NCI-H1048 (cell line): ENCODE results near the gene CASP10.
A peak's percentile ranks its signal among the peaks of the same experiment; 100 is the strongest.

Experiments
- DNase-seq: peaks from one replicate; lab custom pipeline; 2025; lab: John Stamatoyannopoulos, UW

The CASP10 gene

DNA sequence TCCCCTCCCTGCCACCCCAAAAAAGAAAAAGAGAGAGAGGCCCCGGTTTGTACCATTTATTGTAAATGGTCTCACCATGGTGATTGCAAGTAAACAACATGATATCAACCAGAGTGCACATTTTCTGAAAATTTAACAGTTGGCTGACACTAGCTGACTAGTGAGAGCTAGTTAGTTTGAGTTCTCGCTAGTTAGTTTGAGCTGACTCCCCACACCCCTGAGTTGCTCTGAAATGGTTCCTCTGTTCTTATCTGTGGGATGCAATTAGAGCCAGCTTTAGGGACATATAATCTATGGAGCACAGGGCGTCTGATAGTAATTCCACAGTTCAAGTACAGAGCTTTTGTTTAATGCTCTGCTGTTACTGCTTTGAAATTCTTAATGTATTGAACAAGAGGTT is 13.1 kb downstream of the CASP10 start:
- DNase-seq: no peak

DNA sequence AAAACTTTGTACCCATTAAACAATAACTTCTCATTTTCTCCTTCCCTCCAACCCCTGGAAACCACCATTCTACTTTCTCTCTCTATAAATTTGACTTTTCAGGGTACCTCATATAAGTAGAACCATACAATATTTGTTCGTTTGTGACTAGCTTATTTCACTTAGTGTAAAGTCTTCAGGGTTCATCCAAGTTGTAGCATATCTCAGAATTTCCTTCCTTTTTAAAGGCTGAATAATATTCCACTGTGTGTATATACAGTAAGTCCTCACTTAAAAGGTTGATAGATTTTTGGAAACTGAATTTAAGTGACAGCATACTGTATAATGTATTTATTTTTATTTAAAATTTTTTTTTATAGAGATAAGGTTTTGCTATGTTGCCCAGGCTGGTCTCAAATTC is 13.9 kb downstream of the CASP10 start:
- DNase-seq: no peak

DNA sequence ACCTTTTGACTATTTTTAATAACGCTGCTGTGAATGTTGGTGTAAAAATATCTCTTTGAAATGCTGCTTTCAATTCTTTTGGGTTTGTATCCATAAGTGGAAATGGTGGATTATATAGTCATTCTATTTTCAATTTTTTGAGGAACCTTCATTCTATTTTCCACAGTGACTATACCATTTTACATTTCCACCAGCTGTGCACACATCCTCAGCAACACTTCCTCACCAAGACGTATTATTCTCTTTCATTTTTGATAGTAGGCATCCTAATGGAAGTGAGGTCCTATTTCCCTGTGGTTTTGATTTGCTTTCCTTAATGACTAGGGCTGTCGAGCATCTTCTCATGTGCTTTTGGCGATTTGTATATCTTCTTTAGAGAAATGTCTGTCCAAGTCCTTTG is 14.8 kb downstream of the CASP10 start:
- no peak for DNase-seq

DNA sequence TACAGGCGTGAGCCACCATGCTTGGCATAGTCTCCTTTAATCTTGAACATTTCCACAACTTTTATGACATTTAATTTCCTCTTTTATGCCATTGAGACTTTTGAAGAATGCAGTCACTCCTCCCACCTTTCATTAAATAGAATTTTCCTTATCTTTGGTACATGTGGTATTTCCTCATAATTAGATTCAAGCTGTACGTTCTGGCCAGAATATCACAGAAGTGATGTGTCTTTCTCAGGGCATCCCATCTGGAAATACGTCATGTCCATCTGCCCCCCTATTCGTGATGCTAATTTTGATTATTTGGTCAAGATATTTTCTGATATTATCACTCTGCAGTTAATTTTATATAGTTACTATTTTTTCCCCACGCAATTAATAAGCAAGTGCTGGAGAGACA is 16.9 kb downstream of the CASP10 start:
- DNase-seq: no peak

DNA sequence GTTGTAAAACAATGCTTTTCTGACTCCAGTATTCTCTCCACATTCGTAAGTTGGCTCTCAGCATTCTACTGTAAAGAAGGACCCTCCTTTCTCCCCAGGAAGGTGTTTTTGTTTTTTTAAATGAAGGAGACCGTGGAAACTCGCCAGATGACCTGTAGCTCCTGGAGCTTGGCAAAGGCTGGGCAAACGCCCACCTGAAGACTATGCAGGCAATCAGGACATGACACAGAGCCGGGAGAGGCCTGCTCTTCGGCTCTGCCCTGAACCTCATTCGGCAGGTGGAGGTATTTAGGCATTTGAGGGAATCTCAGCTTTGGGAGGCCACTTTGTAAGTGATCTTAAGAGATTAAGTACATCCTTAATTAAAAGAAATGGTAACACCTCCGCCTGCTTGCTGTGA is 17.4 kb downstream of the CASP10 start:
- DNase-seq: no peak

DNA sequence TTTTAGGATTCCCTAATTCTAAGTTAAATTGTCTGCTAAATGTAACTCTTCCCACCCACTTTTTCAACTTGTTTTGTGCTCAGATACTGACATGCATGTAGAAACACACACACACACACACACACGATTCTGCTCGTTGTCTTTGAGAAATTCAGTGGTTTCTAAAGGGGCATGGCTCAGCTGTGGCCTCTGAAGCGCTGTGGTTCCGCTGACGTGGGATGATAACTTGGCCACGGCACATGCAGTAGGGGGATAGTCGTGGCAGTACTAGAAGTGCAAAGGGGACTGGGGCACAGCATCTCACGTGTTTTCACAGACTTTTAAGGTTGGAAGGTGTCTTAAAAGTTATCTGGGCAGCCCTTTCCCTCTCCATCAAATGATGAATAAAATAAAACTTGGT is 18.4 kb downstream of the CASP10 start:
- DNase-seq: no peak

DNA sequence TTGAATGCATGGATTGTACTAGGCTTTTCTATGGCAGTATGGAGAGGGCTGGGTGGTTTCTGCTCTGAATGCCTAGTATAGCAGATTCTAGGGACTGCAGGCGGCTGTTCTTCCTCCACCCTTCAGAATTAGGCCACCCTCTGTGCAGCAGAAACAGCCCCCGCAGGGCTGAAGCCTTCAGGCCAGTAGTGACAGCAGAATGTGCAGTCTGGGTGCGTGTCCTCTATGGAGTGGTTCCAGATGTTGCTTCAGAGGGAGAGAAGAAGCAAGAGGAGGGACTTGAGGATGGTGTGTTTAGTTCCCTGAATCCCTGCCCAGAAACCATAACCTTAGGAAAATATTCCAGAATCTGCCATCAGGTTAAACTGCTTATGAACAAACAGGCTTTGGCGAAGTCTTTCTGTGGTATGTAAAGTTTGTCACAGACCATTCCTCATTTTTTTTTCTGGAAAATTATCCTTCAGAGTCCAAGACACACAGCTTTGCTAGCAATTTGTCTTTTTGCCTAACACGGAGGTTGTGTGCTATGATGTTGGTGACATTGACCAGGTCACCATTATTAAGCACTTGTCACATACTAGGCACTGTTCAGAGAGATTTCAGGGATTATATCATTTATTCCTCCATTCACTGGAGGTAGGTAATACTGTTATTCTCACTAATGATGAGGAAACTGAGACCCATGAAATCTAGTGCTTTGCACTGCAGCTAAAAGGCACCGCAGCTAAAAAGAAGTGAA is 21.1 kb downstream of the CASP10 start:
- no peak for DNase-seq

DNA sequence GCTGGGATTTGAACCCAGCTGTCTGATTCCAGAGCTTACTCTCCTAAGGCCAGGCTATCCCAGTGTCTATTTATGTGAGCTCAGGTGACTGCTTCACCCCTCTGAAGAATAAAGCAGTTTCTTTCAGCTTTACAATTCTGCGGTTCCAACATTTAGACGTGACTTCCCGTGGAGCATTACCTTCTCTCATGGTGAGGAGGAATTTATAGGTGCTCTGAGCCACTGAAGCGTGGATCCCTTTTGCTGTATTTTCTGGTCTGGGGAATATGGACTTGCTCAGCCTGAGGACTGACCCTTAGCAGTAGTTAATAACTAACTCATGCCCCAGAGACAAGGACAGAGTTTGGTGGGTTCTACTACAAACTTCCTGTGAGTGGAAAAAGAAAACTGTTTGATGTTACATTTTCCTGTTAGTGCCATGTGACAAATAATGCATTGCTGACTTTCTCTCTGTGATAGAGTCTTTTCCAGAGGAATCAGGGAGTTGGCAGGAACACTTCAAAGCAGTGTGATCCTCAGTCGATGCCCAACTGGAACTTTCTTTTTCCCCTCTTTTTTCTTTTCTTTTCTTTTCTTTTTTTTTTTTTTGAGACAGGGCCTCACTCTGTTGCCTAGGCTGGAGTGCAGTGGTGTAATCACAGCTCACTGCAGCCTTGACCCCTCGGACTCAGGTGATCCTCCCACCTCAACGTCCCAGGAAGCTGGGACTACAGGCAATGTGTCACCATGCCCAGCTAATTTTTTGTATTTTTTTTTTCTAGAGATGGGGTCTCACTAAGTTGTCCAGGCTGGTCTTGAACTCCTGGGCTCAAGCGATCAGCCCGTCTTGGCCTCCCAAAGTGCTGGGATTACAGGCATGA is 21.9 kb downstream of the CASP10 start:
- no peak for DNase-seq

DNA sequence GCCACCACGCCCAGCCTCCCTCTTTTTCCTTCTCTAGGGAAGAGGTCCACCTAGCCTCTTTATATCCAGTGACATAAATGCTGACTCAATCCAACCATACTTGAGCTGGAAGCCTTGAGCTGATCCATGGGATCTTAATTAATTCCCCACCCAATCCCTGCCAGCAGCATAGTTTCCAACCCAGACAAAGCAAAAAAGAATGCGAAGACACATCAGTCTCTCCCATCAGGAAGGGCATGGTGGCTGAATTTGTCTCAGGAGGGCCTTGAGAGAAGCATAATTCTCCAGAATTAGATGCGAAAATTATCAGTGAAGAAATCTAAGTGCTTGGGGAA is 22.5 kb downstream of the CASP10 start:
- no peak for DNase-seq

DNA sequence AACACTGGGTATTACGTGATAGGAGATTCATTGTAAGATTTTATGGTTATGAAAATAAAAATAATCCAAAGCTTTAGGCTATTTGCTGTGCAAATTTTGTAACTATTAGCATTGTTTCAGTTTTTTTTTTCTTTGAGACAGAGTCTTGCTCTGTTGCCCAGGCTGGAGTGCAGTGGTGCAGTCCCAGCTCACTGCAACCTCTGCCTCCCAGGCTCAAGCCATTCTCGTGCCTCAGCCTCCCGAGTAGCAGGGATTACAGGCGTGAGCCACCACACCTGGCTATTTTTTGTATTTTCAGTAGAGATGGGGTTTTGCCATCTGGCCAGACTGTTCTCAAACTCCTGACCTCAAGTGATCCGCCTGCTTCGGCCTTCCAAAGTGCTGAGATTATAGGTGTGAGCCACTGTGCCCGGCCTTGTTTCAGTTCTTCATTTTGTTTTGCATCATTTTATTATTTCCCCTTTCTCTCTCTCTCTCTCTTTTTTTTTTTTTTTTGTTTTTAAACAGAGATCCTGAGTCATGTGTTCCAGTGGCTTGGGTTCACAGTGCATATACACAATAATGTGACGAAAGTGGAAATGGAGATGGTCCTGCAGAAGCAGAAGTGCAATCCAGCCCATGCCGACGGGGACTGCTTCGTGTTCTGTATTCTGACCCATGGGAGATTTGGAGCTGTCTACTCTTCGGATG is 25.8 kb downstream of the CASP10 start:
- DNase-seq: no peak

DNA sequence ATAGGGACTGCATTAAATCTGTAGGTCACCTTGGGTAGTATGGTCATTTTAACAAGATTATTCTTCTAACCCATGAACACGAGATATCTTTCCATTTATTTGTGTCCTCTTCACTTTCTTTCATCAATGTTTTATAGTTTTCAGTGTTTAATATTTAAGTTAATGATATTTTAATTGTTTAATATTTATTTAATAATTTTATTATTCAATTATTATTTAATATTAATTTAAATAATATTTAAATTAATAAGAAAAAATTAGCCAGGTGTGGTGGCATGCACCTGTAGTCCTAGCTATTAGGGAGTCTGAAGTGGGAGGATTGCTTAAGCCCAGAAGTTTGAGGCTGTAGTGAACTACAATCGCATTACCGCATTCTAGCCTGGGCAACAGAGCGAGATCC is 33.0 kb downstream of the CASP10 start:
- DNase-seq: no peak

DNA sequence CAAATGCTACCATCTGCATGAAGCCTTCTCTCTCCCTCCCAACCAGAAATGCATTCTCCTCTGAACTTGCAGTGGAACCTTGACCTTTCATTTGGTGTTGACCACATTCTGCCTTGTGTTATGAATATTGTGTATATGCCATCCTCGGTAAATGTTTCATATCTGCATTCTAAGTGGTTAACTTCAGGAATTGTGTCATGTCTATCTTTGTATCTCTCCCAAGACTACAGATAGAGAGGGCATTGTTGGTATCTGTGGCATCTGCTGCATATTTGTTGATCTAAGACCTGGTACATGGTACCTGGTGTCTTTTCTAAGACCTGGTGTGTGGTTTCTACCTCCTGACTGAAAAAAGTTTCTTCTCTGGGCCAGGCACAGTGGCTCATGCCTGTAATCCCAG is 34.0 kb downstream of the CASP10 start:
- no peak for DNase-seq

DNA sequence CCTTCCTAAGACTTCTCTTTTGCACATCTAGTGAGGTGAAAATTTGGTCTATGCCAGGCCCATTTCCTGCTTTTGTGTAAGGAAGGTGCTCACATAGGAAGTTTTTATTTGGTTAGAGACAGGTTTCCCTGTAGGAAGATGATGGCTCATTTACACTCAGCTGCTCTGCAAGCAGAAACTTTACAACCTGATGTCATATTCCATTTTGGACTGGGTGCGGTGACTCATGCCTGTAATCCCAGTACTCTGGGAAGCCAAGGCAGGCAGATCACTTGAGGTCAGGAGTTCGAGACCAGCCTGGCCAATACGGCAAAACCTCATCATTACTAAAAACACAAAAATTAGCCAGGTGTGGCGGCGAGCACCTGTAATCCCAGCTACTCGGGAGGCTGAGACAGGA is 35.8 kb downstream of the CASP10 start:
- DNase-seq: no peak

DNA sequence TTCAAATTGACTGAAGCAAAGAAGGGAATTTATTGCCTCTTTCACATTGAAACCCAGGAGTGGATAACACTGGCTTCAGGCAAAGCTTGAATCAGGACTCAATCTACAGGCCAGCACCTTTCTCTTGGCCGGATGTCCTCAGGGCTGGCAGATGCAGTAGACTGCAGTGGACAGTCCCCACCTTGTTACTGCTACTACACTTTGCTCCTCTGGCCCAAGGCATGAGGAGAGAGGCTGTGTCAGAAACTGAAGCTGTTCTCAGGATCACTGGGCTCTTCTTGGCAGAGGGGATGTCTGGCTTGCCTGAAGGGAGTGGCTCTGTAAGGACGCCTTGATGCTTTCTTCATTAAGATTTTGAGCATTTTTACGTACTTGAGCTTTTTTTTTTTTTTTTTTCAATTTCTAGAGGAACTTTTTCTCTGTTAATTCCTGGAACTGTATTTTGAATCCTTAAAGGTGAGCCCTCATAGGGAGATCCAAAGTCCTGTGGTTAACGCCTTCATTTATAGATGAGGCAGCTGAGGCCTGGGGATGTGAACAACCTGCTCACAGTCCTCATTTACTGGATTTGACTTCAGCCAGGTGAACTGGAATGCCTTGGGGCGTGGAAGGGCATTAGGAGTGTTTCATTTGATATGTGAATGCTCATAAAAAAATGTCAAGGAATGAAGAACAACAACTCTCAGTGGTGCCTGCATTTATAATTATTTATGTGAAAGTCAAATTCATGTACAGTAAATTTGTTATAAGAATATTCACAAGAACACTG is 36.6 kb downstream of the CASP10 start:
- no peak for DNase-seq

DNA sequence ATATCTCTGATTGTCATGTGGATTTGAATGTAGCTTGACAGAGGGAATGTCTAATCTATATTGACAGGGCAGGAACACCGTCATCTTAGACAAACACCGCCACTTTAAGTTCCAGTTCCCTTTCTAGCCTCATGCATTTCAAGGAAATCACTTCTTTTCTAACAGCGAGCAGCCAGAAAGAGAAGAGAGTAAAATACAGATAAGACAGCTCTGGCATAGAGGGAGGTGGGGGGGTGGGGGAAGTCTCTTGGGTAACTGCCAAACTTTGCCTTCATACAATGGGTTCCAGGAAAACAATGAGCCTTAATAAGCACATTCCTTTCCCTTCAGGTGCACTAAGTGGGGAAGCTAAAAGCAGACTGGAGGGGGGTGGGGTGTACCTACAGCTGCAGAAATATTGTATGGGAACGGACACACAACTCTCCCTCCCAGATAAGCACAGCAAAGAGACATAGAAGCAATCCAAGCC is 37.2 kb downstream of the CASP10 start:
- DNase-seq: no peak

DNA sequence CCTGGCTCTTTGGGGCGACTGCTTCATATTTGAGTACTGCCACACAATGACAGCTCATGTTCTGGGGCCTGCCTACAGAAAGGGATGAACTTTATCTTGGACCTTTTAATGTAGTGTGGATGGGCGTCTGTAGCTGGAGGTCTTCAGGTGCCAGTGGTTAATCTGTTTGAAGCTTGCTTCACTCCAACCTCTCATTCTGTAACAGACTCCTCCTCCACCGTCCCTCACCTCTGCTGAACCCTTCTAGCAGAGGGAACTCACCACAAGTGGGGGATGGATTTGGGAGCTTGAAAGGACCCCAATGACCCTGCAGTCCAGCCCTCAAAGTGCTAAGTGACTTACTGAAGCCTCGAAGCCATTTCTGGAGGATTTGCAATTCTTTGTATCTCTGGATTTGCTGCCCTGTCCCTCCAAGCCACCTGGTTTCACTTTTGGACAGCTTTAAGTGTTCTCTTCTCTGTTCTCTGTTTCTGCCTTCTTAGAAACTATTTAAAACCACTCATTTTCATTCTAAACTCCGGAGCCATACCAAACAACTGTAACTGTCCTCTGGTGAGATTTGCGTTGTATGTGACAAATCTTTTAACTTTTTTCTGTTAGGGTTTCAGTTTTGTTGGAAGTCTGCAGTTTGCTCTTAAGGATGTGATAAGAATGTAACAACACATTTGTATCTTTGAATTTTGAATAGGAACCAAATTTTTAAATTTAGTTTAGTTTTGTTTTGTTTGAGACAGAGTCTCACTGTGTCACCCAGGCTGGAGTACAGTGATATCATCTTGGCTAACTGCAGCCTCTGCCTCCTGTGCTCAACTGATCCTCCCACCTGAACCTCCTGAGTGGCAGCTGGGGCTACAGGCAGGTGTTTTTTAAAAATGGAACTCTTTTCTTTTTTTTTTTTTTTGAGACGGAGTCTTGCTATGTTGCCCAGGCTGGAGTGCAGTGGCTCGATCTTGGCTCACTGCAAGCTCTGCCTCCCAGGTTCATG is 40.4 kb downstream of the CASP10 start:
- no peak for DNase-seq

DNA sequence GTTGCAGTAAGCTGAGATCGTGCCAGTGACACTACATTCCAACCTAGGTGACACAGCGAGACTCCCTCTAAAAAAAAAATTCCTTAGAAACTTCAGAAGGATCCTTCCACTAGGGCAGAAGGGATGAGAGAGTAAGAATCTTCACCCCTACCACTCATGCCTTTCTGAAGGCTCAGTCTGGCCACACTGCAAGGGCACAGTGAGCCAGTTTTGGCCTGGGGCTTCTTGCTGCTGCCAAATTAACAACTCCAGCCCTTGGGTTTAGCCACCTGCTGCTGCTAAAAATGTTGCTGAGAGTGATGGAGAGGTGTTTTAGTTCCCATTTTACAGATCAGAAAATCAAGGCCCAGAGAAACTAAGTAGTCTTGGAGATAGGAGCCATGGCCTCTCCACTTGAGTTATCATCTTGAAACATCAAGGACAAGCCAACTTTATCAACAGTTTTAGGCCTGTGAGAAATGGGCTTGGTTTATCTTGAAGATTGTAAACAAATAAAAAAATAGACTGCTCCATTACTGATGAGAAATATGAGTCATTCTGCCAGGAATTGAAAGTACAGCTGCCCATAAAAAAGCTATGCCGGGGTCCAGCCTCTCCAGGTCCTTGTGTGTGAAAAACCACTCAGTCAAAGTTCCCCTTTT is 45.5 kb downstream of the CASP10 start:
- no peak for DNase-seq

DNA sequence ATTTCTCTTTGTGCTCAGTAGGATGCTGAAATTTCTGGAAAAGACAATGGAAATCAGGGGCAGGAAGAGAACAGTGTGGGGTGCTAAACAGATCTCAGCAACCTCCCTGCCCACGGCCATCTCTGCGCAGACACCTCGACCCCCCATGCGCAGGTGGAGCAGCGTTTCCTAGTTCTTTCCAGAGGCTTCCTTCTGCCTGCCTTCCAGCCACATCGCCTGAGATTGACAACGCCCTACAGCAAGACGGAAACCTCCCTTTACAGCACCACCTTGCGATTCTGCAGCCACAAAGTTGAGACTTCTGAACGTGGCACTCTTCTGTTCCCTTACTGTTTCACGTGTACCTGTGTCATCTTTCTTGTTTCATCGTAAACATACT is 46.0 kb downstream of the CASP10 start:
- no peak for DNase-seq

DNA sequence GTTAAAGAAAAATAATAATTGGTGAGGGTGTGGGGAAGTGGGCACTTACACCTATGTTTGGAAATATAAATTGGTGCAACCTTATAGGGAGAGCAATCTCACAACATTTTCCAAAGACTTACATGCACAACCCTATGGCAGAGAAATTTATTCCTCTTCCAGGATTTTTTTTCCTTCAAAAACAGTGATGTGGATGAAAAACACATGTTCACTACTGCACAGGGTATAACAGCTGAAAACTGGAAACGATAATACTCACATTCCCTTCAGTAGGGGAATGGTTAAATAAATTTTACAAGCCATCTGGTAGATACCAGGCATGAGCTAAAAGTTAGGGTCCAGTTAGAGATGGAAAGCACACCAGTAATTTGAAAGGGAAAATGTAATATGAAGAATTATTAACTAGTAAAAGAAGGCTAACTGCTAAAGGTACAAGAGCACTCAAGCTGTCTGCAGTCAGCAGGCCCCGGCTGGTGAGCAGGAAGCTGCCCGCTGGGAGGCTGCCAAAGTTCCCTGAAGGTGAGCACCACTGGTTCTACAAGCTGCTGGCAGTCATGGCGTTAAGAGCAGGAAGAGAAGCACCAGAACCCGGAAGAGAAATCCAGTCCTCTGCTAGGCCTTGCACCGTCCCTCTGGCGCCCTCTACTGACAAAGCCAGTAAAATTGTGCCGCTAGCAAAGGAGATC is 49.0 kb downstream of the CASP10 start:
- DNase-seq: peak; percentile 88

DNA sequence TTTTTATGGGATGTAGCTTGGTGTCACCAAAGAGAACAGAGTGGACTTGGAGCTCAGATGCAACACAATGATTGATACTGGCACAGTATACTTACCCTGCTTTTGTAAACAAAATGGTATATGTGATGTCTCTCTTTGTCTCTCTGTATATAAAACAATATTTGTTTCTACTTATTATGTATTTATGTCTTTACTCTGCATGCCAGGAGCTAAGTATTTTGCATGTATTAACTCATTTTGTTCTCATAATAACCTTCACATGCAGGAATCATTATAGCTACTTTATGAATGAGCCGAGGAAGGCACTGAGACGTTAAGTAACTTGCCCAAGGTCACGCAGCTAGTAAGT is 49.5 kb downstream of the CASP10 start:
- no peak for DNase-seq
